NT2/D1 (cell line): ENCODE data around the gene GPC6.
"Not testable (repeated sequence)": the region's sequence is repeated elsewhere in the genome, so short reads cannot be mapped to it uniquely, and the experiment has no call there.

ENCODE experiments used
- DNase-seq: peaks from one replicate; pipeline ENCODE4 v3.0.0-alpha.2; 2011; ENCODE audit warnings: low read depth, low spot score
- H3K27me3 ChIP-seq: 2 replicates; pipeline ENCODE4 v1.6.0; 2011; ENCODE audit warnings: mild to moderate bottlenecking; ENCODE audit not compliant: insufficient read length, insufficient read depth
- H3K36me3 ChIP-seq: 2 replicates; pipeline ENCODE4 v1.6.1; 2011; ENCODE audit warnings: mild to moderate bottlenecking, low read length, mixed read lengths; ENCODE audit not compliant: insufficient read depth, insufficient read length
- H3K4me1 ChIP-seq: 2 replicates; pipeline ENCODE4 v1.5.1; 2011; ENCODE audit not compliant: insufficient read depth, insufficient read length
- H3K4me3 ChIP-seq: 2 replicates; pipeline ENCODE4 v1.5.1; 2011; ENCODE audit warnings: low read depth; ENCODE audit not compliant: insufficient read length
- H3K9ac ChIP-seq: 2 replicates; pipeline ENCODE4 v1.6.0; 2011; ENCODE audit warnings: low read depth; ENCODE audit not compliant: insufficient read length
- H3K9me3 ChIP-seq: 2 replicates; pipeline ENCODE4 v1.5.1; 2011; ENCODE audit warnings: mild to moderate bottlenecking, low read length; ENCODE audit not compliant: insufficient read depth
- SUZ12 ChIP-seq: IDR thresholded peaks from 2 replicates; pipeline ENCODE4 v1.6.1; 2011; ENCODE audit not compliant: insufficient read length, insufficient read depth; ENCODE audit errors: extremely low read depth
- YY1 ChIP-seq: IDR thresholded peaks from 2 replicates; pipeline ENCODE4 v1.6.1; 2011; ENCODE audit not compliant: insufficient read length, insufficient read depth
- ZNF274 ChIP-seq: IDR thresholded peaks from 2 replicates; pipeline ENCODE4 v1.6.1; 2011; ENCODE audit warnings: mild to moderate bottlenecking, low read depth, low read length

GPC6 gene

GRCh38 chr13:93446238-93446637 lies 219.6 kb downstream of the GPC6 start:
- TF ChIP-seq YY1 (no peak), SUZ12 (no peak), ZNF274 (no peak)
- no peak overlapping the region for H3K4me3 ChIP-seq
- H3K4me1 ChIP-seq: no peaks in the 10 kb centered on the region
- no peaks in the 10 kb centered on the region for H3K36me3 ChIP-seq
- H3K27me3 ChIP-seq: no peaks in the 10 kb centered on the region
- DNase-seq: no peak
- H3K9me3 ChIP-seq: no peaks in the 10 kb centered on the region
- H3K9ac ChIP-seq: no peak overlapping the region

- Histone ChIP-seq H3K9ac (no peak overlapping the region), H3K36me3 (no peaks in the 10 kb centered on the region), H3K4me3 (no peak overlapping the region), H3K4me1 (no peaks in the 10 kb centered on the region), H3K9me3 (no peaks in the 10 kb centered on the region), H3K27me3 (no peaks in the 10 kb centered on the region)
- TF ChIP-seq ZNF274 (no peak), SUZ12 (no peak), YY1 (no peak)
- no peak for DNase-seq
Measured at GRCh38 chr13:93450191-93450621, 223.6 kb downstream of the GPC6 start.

GRCh38 chr13:93450761-93451160 lies 224.2 kb downstream of the GPC6 start:
- H3K4me1 ChIP-seq: no peaks in the 10 kb centered on the region
- no peak for TF ChIP-seq SUZ12
- no peak for TF ChIP-seq ZNF274
- no peak for TF ChIP-seq YY1
- H3K9me3 ChIP-seq: no peaks in the 10 kb centered on the region
- H3K27me3 ChIP-seq: no peaks in the 10 kb centered on the region
- no peak overlapping the region for H3K4me3 ChIP-seq
- no peaks in the 10 kb centered on the region for H3K36me3 ChIP-seq
- no peak for DNase-seq
- H3K9ac ChIP-seq: no peak overlapping the region

GRCh38 chr13:93454676-93455235 lies 228.1 kb downstream of the GPC6 start:
- not testable (repeated sequence) for H3K36me3 ChIP-seq, H3K4me3 ChIP-seq, H3K4me1 ChIP-seq, H3K9ac ChIP-seq, DNase-seq, H3K27me3 ChIP-seq, H3K9me3 ChIP-seq

DNA sequence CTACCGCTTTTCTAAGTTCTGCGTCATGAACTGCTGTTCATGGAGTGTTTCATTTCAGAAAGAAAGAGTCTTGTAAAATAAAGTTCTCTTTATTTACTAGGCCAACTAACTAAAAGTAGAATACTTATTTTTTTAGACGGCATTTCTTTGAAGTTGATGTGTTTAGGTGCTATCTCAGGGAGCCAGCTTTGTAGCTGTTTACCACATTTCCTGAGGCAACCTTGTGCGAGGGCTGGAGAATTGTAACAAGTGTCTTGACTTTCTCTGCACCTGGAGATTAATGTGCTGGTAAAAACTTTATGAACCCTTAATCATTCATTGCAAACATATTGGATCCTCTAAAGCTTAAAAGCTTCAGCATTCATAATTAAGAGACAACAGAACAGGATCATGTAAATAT lies 229.3 kb downstream of the GPC6 start:
- Histone ChIP-seq H3K9ac (no peak overlapping the region), H3K4me1 (no peaks in the 10 kb centered on the region), H3K4me3 (no peak overlapping the region), H3K9me3 (no peaks in the 10 kb centered on the region), H3K27me3 (no peaks in the 10 kb centered on the region), H3K36me3 (no peaks in the 10 kb centered on the region)
- no peak for DNase-seq
- no peak for TF ChIP-seq ZNF274
- TF ChIP-seq SUZ12: no peak
- TF ChIP-seq YY1: no peak

DNA sequence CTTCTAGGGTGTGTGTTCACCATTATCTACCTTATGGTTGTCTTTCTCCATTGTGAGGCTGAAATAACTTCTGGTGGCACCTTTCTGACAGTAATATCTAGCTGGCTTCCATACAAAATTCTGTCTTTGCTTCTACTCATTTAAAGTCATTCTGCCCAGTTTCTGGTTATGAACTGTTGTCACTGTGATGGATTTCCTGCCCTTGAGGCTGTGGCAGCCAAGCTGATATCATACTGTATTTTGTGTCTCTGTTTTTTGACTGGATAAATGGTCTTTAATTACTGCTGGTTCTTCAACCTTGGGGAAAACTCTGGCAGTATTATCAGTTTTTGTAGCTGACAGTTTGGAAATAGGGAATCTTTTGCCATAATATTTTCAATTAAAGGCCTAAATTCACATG lies 233.4 kb downstream of the GPC6 start:
- Histone ChIP-seq H3K4me1 (no peaks in the 10 kb centered on the region), H3K36me3 (no peaks in the 10 kb centered on the region), H3K9me3 (no peaks in the 10 kb centered on the region), H3K27me3 (no peaks in the 10 kb centered on the region), H3K9ac (no peak overlapping the region), H3K4me3 (no peak overlapping the region)
- no peak for DNase-seq
- TF ChIP-seq YY1: no peak
- no peak for TF ChIP-seq SUZ12
- no peak for TF ChIP-seq ZNF274

- H3K9me3 ChIP-seq: no peaks in the 10 kb centered on the region
- no peak for TF ChIP-seq ZNF274
- TF ChIP-seq YY1: no peak
- no peak for TF ChIP-seq SUZ12
- no peak for DNase-seq
- H3K4me3 ChIP-seq: no peak overlapping the region
- H3K4me1 ChIP-seq: no peaks in the 10 kb centered on the region
- no peaks in the 10 kb centered on the region for H3K36me3 ChIP-seq
- H3K9ac ChIP-seq: no peak overlapping the region
- no peaks in the 10 kb centered on the region for H3K27me3 ChIP-seq
Measured at GRCh38 chr13:93462151-93462550, 235.5 kb downstream of the GPC6 start.

GRCh38 chr13:93466502-93467036 lies 240.0 kb downstream of the GPC6 start:
- Histone ChIP-seq H3K4me1 (no peaks in the 10 kb centered on the region), H3K27me3 (no peaks in the 10 kb centered on the region), H3K9me3 (no peaks in the 10 kb centered on the region; the same call in 1 of the 2 replicates), H3K9ac (no peak overlapping the region), H3K36me3 (no peaks in the 10 kb centered on the region), H3K4me3 (no peak overlapping the region)
- DNase-seq: no peak
- TF ChIP-seq ZNF274 (no peak), SUZ12 (no peak), YY1 (no peak)
